ENCODE data around the gene CREBBP.
A peak's percentile ranks its signal among the peaks of the same experiment; 100 is the strongest.

Gene CREBBP

GRCh38 chr16:3702082-3702481 lies 178.4 kb downstream of the CREBBP start:
- DNase-seq = no peak

GRCh38 chr16:3701531-3701930 lies 179.0 kb downstream of the CREBBP start:
- DNase-seq = no peak

- no peak for DNase-seq
Observed at GRCh38 chr16:3698941-3699340, 181.6 kb downstream of the CREBBP start.

- no peak for DNase-seq
Observed at GRCh38 chr16:3696425-3697218, 183.9 kb downstream of the CREBBP start.

- DNase-seq = no peak
Observed at GRCh38 chr16:3695610-3696369, 184.7 kb downstream of the CREBBP start.

- no peak for DNase-seq
Observed at GRCh38 chr16:3694051-3694450, 186.5 kb downstream of the CREBBP start.

GRCh38 chr16:3691761-3692160 lies 188.8 kb downstream of the CREBBP start:
- DNase-seq = no peak

- DNase-seq = no peak
Observed at GRCh38 chr16:3690980-3691720, 189.4 kb downstream of the CREBBP start.

- peak; percentile 50 to 77 (median 68) for DNase-seq
Observed at GRCh38 chr16:3690470-3690928, 190.0 kb downstream of the CREBBP start.

GRCh38 chr16:3689731-3690130 lies 190.8 kb downstream of the CREBBP start:
- DNase-seq = no peak

GRCh38 chr16:3687792-3688191 lies 192.7 kb downstream of the CREBBP start:
- DNase-seq = no peak

GRCh38 chr16:3687021-3687420 lies 193.5 kb downstream of the CREBBP start:
- DNase-seq = no peak

- DNase-seq = no peak
Observed at GRCh38 chr16:3681206-3681605, 199.3 kb downstream of the CREBBP start.

GRCh38 chr16:3677994-3678393 lies 202.5 kb downstream of the CREBBP start:
- no peak for DNase-seq

- DNase-seq = no peak
Observed at GRCh38 chr16:3675601-3676130, 204.8 kb downstream of the CREBBP start.
